GM19099 (cell line): ENCODE measurements around the gene ATP5PF.

Experiments used
- POLR2A ChIP-seq: IDR thresholded peaks from 3 replicates; pipeline ENCODE4 v1.6.1; 2011; ENCODE audit warnings: low read depth; ENCODE audit not compliant: insufficient read length; ENCODE audit errors: extremely low read depth

ATP5PF gene

GRCh38 chr21:25734904-25735645 is at the start of gene ATP5PF, which contains the start of gene GABPA:
Gene ATP5PF, minus strand, starts transcription at chr21:25734904. Its CDS starts 5,110 bp downstream, at chr21:25729794.
Gene GABPA, plus strand, starts transcription at chr21:25734972. Its CDS starts 6,627 bp downstream, at chr21:25741599.
- peak; percentile 59 for TF ChIP-seq POLR2A

GRCh38 chr21:25776440-25776839 is 41.7 kb upstream of the ATP5PF start:
- no peak for TF ChIP-seq POLR2A

- no peak for TF ChIP-seq POLR2A
These were observed 38.0 kb upstream of the ATP5PF start for GRCh38 chr21:25772686-25773085.

- TF ChIP-seq POLR2A: no peak
These were observed 33.2 kb upstream of the ATP5PF start for GRCh38 chr21:25767921-25768320.

GRCh38 chr21:25764065-25764464 is 29.4 kb upstream of the ATP5PF start:
- TF ChIP-seq POLR2A: no peak

- TF ChIP-seq POLR2A: no peak
These were observed 26.0 kb upstream of the ATP5PF start for GRCh38 chr21:25760677-25761076.

- TF ChIP-seq POLR2A: no peak
These were observed 25.4 kb upstream of the ATP5PF start for GRCh38 chr21:25760061-25760460.

- no peak for TF ChIP-seq POLR2A
These were observed 24.9 kb upstream of the ATP5PF start for GRCh38 chr21:25759573-25759972.

GRCh38 chr21:25757531-25757930 is 22.8 kb upstream of the ATP5PF start:
- TF ChIP-seq POLR2A: no peak

- TF ChIP-seq POLR2A: no peak
These were observed 21.7 kb upstream of the ATP5PF start for GRCh38 chr21:25756190-25756932.

GRCh38 chr21:25752416-25752815 is 17.7 kb upstream of the ATP5PF start:
- TF ChIP-seq POLR2A: no peak

GRCh38 chr21:25750085-25750484 is 15.4 kb upstream of the ATP5PF start:
- no peak for TF ChIP-seq POLR2A

- no peak for TF ChIP-seq POLR2A
These were observed 10.2 kb upstream of the ATP5PF start for GRCh38 chr21:25744854-25745253.

- TF ChIP-seq POLR2A: no peak
These were observed 8.2 kb upstream of the ATP5PF start for GRCh38 chr21:25742900-25743299.

GRCh38 chr21:25737421-25737820 is 2.7 kb upstream of the ATP5PF start:
- TF ChIP-seq POLR2A: no peak

- TF ChIP-seq POLR2A: no peak
These were observed 1.2 kb upstream of the ATP5PF start for GRCh38 chr21:25735646-25736597.

GRCh38 chr21:25734654-25734903 is 125 bp downstream of the ATP5PF start:
- peak; percentile 88 for TF ChIP-seq POLR2A
